NCI-H2196 treated with DMSO at 0.1 percent for 48 hours (cell line): ENCODE measurements around the gene PRMT5.
"Not testable (repeated sequence)": the region's sequence is repeated elsewhere in the genome, so short reads cannot be mapped to it uniquely, and the experiment has no call there.

Experiments used
- DNase-seq: peaks from one replicate; lab custom pipeline; 2025; ENCODE audit not compliant: unreplicated experiment; lab: John Stamatoyannopoulos, UW

The PRMT5 gene

DNA sequence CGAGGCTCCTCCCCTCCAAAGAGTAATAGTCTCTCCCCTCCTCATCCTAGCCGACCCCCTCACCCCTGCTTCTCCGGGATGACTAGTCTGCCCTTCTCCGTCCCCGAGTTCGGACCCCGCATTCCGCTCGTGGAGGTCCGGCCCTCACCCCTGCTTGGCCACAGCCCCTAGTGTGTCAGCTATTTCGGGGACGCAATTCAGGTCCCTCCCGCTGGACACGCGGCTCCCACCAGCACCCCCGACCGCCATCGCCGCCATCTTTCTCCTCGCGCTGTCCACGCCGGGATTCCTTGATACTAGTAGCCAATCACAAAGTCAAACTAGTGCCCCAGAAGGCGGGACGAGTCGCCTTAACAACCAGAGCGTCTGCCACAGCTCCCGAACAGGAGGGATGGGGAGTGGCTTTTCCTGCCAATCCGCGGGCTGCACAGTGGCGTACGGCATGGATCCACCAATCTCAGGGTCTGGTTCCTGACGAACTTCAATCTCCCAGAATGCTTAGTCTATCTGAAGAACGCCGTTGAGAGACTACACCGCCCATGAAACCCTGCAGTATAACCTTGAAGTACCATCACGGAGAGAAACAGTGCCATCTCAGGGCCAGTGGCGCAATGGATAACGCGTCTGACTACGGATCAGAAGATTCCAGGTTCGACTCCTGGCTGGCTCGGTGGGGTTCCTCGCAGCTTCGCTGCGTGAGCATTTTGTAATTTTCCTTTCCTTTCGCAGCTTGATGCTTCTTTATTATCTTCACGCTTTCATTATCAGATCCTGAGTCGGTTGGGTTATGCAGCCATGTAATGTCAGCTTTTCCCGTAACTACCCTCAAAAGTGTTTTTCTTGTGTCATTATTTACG is at the start of gene PRMT5:
Gene PRMT5, minus strand, starts transcription at position 273 of the 857 bp plus-strand sequence. Its CDS starts 15 bp downstream, at position 258.
- DNase-seq, result peak; percentile 98

- no peak for DNase-seq
Observed at GRCh38 chr14:22978487-22978837, 49.3 kb upstream of the PRMT5 start.

GRCh38 chr14:22977684-22978486 is 48.7 kb upstream of the PRMT5 start:
- DNase-seq, result no peak

GRCh38 chr14:22977434-22977683 is 48.2 kb upstream of the PRMT5 start:
- no peak for DNase-seq

DNA sequence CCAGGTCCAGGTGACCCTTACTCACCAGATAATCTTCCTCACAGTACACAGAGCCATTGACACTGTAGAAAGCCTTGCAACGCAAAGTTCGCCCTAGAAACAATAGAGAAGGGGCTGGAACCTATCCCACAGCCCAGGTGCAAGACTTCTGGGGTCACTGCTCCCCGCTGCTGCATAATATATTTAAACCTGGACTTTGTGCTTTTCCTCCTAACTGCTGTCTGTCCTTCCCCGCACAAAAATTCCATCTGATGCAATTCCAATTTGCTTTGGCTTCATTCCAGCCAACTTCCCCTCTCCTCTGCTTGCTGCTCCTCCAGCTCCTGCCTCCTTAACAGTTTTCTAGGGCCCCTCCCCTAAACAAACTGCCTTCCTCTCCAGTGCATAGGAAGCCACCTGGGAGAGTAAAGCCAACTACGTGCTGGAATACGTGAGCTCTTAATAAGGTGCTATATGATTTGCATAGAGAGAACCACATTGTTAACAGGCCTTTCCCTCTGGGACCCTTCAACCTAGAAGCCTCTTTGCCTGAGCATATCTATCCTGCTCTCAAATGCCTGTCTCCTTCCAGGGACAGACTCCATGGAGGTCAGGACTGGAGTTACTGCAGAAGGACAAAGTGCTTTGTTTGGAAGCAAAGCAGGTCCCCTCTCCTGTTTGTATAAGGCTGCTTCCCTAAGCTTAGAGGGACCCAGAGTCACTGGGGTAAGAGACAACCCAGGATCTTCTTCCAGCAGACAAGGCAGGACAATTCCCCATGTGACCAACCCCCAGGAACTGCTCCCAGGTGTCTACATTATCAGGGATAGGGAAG is 47.7 kb upstream of the PRMT5 start:
- no peak for DNase-seq

- DNase-seq, result no peak
Observed at GRCh38 chr14:22974530-22975313, 45.5 kb upstream of the PRMT5 start.

GRCh38 chr14:22973217-22974032 is 44.2 kb upstream of the PRMT5 start:
- no peak for DNase-seq

DNA sequence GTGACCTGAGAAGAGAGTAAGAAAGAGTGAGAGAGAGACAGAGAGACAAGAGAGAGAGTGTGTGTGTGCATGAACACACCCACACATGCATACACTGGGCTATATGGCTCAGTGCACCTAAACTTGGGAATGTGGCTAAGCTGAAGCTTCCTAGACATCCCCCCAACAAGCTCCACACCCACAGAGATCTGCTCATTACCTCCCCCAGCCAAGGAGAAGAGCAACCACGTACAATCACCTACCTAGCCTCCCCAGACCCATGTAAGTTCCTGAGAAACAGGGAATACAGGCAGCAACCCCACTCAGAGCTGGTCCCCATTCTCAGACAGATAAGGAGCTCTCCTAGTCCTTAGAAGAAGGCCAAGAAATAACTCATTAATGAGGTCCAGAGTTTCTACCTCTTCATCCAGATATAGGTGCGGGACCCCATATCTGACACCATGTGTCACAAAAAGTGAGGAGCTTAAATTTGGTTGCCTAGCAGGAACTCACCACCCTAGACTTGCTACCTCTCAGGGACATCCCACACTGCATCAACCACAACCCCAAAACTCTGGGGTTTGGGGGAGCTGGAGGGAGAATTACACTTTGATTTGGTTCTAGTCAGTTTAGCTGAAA is 43.2 kb upstream of the PRMT5 start:
- no peak for DNase-seq

- no peak for DNase-seq
Observed at GRCh38 chr14:22971152-22971551, 42.0 kb upstream of the PRMT5 start.

DNA sequence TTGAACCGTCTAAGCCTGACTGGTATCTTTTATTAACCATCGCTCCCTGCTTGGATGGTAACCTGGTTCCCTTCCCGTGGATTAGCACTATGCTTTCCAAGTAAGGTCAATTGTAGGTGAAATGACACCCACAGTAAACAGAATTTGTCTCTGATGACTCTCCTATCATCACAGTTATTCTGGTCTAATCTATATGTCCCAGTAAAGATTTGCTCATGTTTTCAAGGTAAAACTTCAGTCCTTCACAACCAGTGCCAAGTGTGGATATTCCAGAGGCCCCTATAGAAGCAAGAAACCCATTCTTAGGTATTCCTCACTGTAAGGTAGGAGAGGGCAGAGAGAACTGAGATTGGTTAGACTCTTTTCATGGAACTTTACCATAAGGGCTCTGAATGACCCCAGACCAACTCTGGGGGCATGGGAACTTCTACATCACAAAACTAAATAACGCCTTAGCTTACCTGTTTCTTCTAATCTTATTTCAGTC is 37.6 kb upstream of the PRMT5 start:
- no peak for DNase-seq

GRCh38 chr14:22965916-22966782 is 37.0 kb upstream of the PRMT5 start:
- not testable (repeated sequence) for DNase-seq

GRCh38 chr14:22962061-22962676 is 33.0 kb upstream of the PRMT5 start:
- DNase-seq, result no peak

GRCh38 chr14:22955702-22956569 is 26.8 kb upstream of the PRMT5 start:
- DNase-seq, result no peak

GRCh38 chr14:22952418-22952817 is 23.2 kb upstream of the PRMT5 start:
- DNase-seq, result no peak

- DNase-seq, result not testable (repeated sequence)
Observed at GRCh38 chr14:22951795-22952194, 22.6 kb upstream of the PRMT5 start.

GRCh38 chr14:22945642-22946041 is 16.5 kb upstream of the PRMT5 start:
- no peak for DNase-seq

GRCh38 chr14:22939684-22940083 is 10.5 kb upstream of the PRMT5 start:
- no peak for DNase-seq
